SH-SY5Y (cell line): ENCODE data around the gene LMNA.

ENCODE experiments used
- GATA2 ChIP-seq: IDR thresholded peaks from 2 replicates; pipeline ENCODE4 v1.6.1; 2011; ENCODE audit warnings: mild to moderate bottlenecking, low read depth, low read length
- GATA3 ChIP-seq: IDR thresholded peaks from 2 replicates; pipeline ENCODE4 v1.6.1; 2011; ENCODE audit warnings: low read depth, mild to moderate bottlenecking, low read length, moderate library complexity

DNA sequence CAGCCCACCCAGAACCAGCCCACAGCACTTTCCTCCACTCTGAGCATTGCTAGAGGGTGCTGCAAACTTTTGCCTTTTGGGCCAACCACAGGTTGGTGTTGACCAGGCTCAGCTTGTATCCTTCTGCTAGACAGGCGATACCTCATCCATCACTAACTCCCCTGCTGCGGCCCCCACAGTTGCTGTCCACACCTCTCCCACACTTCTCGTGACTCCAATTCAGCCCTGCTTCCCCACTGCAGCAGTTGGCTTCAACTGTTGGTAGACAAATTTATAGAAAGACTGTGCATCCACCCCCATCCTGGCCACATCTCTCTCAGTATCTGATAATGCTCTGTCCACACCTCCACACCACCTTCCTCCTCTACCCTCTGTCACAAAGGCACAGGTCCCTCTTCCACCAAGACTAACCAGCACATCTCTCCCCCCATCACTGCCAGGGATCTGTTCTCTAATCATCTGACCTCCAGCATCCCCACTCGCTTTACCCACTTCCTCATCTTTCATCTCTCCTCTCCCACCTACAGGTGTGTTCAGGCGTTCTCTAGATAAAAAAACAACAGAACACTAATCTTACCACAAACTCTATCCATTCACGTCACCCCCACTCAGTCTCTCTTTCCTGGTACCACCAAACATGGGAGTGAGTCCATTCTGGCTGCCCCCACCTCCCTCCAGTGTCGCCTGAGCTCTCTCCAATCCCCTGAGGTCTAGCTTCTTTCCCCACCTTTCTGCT lies 63.6 kb downstream of the LMNA start:
- no peak for TF ChIP-seq GATA2
- TF ChIP-seq GATA3: no peak
